ENCODE data around the gene PACSIN3. TPM values are rescaled to one million over a fixed set of nuclear protein-coding genes. Genes with fewer than 3 reads are reported as not detected.

The PACSIN3 gene
- polyA plus RNA-seq, 2 of the 4 experiments (the other 2 are of a cell fraction): 16.5 to 35.3 TPM

DNA sequence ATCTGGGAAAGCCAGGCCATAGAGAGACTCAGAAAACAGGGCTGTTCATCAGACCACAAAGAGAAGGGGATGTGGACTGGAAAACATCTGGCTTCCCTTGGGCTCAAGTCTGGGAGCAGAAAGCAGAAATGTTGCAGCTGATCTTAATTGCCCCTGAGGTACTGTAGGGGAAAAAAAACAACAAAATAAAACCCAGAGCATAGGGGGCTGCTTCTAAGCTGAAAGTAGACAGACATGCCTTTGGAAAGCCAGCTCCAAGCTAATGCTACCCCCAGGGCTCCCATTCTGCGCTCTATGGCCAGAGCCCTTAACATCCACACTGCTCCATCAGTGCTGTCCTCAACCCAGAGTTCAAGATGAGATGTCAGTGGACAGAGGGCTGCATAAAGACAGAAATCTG lies 2.0 kb upstream of the PACSIN3 start:
- ChIA-PET CTCF (interaction anchor here (1.2 to 5.2 kb wide), 12 partner anchors 8 to 167 kb away, joined by 3 to 41 read pairs (median 6); partner anchors contain the start of genes ARFGAP2, DDB2 and NR1H3), POLR2A (interaction anchor here (0.6 to 4.8 kb wide), 6 partner anchors 13 to 167 kb away, joined by 3 to 60 read pairs (median 5); partner anchors contain the start of genes ACP2 and DDB2)
- ATAC-seq (no peak), DNase-seq (ENCODE audit: low read depth in 1 of 2, low spot score in 1 of 2) (no peak), FAIRE-seq (no peak)
- Histone ChIP-seq H3K27ac (peak overlapping the region; percentile 84 to 98; a peak in 4 of 6 replicates), H3K9me3 (no peaks in the 10 kb centered on the region), H3K4me3 (no peak overlapping the region), H3K4me1 (peaks cover 47% of the 10 kb centered on the region), H3K4me2 (peak overlapping the region; percentile 79)
- WGBS (ENCODE audit: missing lambda C conversion rate): 94% methylated on average over 1 of the region's 1 CpG
- no peak for TF ChIP-seq HOXB5 (CRISPR knock-in tag; IDR thresholded peaks at IDR 0.05)
- TF ChIP-seq RAD21 (conservative IDR thresholded peaks at IDR 0.05 in 1 of 2, IDR thresholded peaks at IDR 0.05 in 1 of 2): no peak
- no peak for TF ChIP-seq REST (IDR thresholded peaks at IDR 0.05)
- TF ChIP-seq RARB (CRISPR knock-in tag; IDR thresholded peaks at IDR 0.05): no peak
- no peak for TF ChIP-seq RCOR1 (IDR thresholded peaks at IDR 0.05; ENCODE audit: low read depth, low read length)
- TF ChIP-seq HDAC2 (IDR thresholded peaks at IDR 0.05): no peak
- TF ChIP-seq ESRRA (IDR thresholded peaks at IDR 0.05; ENCODE audit: borderline replicate concordance, low read length): no peak
- TF ChIP-seq ZC3H11A (IDR thresholded peaks at IDR 0.05): no peak
- no peak for TF ChIP-seq SREBF2 (IDR thresholded peaks at IDR 0.05)
- no peak for TF ChIP-seq CEBPB (IDR thresholded peaks at IDR 0.05)
- no peak for TF ChIP-seq ZNF302 (CRISPR knock-in tag; IDR thresholded peaks at IDR 0.05)
- no peak for TF ChIP-seq JUNB (IDR thresholded peaks at IDR 0.05)
- TF ChIP-seq EHMT2 (IDR thresholded peaks at IDR 0.05; ENCODE audit: low read depth): no peak
- TF ChIP-seq CBX8 (IDR thresholded peaks at IDR 0.05): no peak
- TF ChIP-seq BHLHE40 (IDR thresholded peaks at IDR 0.05; ENCODE audit: low read depth, low read length): no peak
- TF ChIP-seq POLR2AphosphoS2 (conservative IDR thresholded peaks at IDR 0.05; ENCODE audit: low read length): no peak
- no peak for TF ChIP-seq RFX5 (IDR thresholded peaks at IDR 0.05)
- TF ChIP-seq NR3C1 (IDR thresholded peaks at IDR 0.05): no peak

DNA sequence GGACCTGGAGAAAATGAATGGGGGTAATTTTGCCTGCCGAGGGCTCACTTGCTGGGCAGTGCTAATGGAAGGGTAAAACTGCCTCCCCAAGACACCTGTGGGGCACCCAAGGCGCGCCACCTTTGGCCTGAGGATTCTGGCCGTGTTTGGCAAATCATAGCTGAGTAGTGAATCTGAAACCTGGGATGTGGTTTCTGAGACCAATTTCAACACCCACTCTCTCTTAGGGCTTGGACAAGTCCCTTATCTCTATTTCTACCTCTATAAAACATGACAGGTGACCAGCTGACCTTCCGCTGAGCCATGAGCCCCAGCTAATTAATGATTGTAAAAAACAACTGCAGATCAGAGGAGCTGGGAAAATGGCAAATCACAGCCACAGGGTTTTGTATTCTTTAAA lies 1.5 kb upstream of the PACSIN3 start:
- 68% methylated on average over 5 of the region's 5 CpGs for WGBS (ENCODE audit: missing lambda C conversion rate)
- ATAC-seq (no peak), DNase-seq (ENCODE audit: low read depth in 1 of 2, low spot score in 1 of 2) (no peak), FAIRE-seq (no peak)
- CTCF ChIA-PET: interaction anchor here (1.0 to 5.2 kb wide), 14 partner anchors 9 to 167 kb away, joined by 3 to 41 read pairs (median 6); partner anchors contain the start of genes ARFGAP2, DDB2 and NR1H3
- H3K27ac ChIP-seq: peak overlapping the region; percentile 84 to 98
- H3K4me3 ChIP-seq: peak overlapping the region; percentile 72
- H3K4me1 ChIP-seq: peaks cover 47% of the 10 kb centered on the region
- H3K4me2 ChIP-seq: peak overlapping the region; percentile 79
- POLR2A ChIA-PET: interaction anchor here (0.8 to 4.8 kb wide), 7 partner anchors 13 to 61 kb away, joined by 4 to 60 read pairs (median 6); partner anchors contain the start of genes ACP2 and DDB2
- TF ChIP-seq REST (IDR thresholded peaks at IDR 0.05) (no peak), FOXS1 (CRISPR knock-in tag; IDR thresholded peaks at IDR 0.05) (no peak), ZC3H11A (IDR thresholded peaks at IDR 0.05) (no peak), PHF8 (IDR thresholded peaks at IDR 0.05; ENCODE audit: borderline replicate concordance, low read depth) (no peak), RAD21 (conservative IDR thresholded peaks at IDR 0.05 in 1 of 2, IDR thresholded peaks at IDR 0.05 in 1 of 2) (no peak), ZFP36 (IDR thresholded peaks at IDR 0.05; ENCODE audit: borderline replicate concordance, partially characterized antibody) (no peak), RCOR1 (IDR thresholded peaks at IDR 0.05; ENCODE audit: low read depth, low read length) (no peak), POLR2A (IDR thresholded peaks at IDR 0.05; ENCODE audit: low read length) (no peak), MYC (IDR thresholded peaks at IDR 0.05; ENCODE audit: borderline replicate concordance, low read length) (no peak)
- TF ChIP-seq, protein P1, sequence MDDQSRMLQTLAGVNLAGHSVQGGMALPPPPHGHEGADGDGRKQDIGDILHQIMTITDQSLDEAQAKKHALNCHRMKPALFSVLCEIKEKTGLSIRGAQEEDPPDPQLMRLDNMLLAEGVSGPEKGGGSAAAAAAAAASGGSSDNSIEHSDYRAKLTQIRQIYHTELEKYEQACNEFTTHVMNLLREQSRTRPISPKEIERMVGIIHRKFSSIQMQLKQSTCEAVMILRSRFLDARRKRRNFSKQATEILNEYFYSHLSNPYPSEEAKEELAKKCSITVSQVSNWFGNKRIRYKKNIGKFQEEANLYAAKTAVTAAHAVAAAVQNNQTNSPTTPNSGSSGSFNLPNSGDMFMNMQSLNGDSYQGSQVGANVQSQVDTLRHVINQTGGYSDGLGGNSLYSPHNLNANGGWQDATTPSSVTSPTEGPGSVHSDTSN (IDR thresholded peaks at IDR 0.05): no peak
- H3K9me3 ChIP-seq: no peaks in the 10 kb centered on the region

Data from A549 (cell line).